Uterus (tissue), 4 donors: ENCODE data around the gene PROCR. TPM values are rescaled to one million over a fixed set of nuclear protein-coding genes. Genes with fewer than 3 reads are reported as not detected.
"Not testable (repeated sequence)": the region's sequence is repeated elsewhere in the genome, so short reads cannot be mapped to it uniquely, and the experiment has no call there.

Experiments used
- DNase-seq, 2 donors: peaks; one replicate each; pipeline ENCODE4 v3.0.0-alpha.2; 2019 to 2020
- H3K27ac ChIP-seq, 2 donors: fragments of 200-600 bp; sonication (generic); 1 replicate in 1 of 2; 2 replicates in 1 of 2; pipeline ENCODE4 v1.5.1; 2016 to 2018
- H3K27me3 ChIP-seq, 2 donors: fragments of 200-600 bp; sonication (generic); one replicate each; pipeline ENCODE4 v1.5.1; 2018 to 2019; ENCODE audit warnings: control low read depth in 1 of 2
- H3K36me3 ChIP-seq, 2 donors: fragments of 200-600 bp; sonication (generic); one replicate each; pipeline ENCODE4 v1.5.1; 2019; ENCODE audit warnings: control low read depth in 1 of 2
- H3K4me1 ChIP-seq, 2 donors: fragments of 200-600 bp; sonication (generic); one replicate each; pipeline ENCODE4 v1.5.1; 2018 to 2019; ENCODE audit warnings: control low read depth in 1 of 2
- H3K4me3 ChIP-seq, 2 donors: fragments of 200-600 bp; sonication (generic); 1 replicate in 1 of 2; 2 replicates in 1 of 2; pipeline ENCODE4 v1.5.1; 2018 to 2019; ENCODE audit warnings: mild to moderate bottlenecking in 1 of 2
- H3K9me3 ChIP-seq, 2 donors: fragments of 200-600 bp; sonication (generic); one replicate each; pipeline ENCODE4 v1.5.1; 2019; ENCODE audit warnings: control low read depth in 1 of 2
- CTCF ChIP-seq, 4 experiments: fragments of 200-600 bp in 2 of 4; fragments of 450-650 bp in 2 of 4; sonication (generic) in 2 of 4; IDR thresholded peaks; one replicate each; pipeline ENCODE4 v1.5.1; 2016 to 2019; ENCODE audit warnings: antibody characterized with exemption in 4 of 4, mild to moderate bottlenecking in 2 of 4, moderate library complexity in 1 of 4
- POLR2A ChIP-seq, 2 donors: fragments of 450-650 bp; IDR thresholded peaks; one replicate each; pipeline ENCODE4 v1.6.1; 2016; ENCODE audit warnings: antibody characterized with exemption in 2 of 2, mild to moderate bottlenecking in 1 of 2, moderate library complexity in 1 of 2
- intact Hi-C: fragments of 100-400 bp; cut with DNase I; formaldehyde crosslinking; loops from one replicate; pipeline ENCODE4 v1.15.1; 2023; ENCODE audit warnings: low total_unique reads
- total RNA-seq, 4 donors: library from RNA; depleted of rRNA in 3 of 4; stranded (reverse); fragments of >200 nt in 3 of 4; gene quantifications; one replicate each; pipeline versions ENCODE4 v1.1.0 to v1.2.4, GENCODE V29; 2014 to 2023
- donor health status: DM: yes; HTN: yes; CAD: no.

PROCR gene
- total RNA-seq, 4 donors from 2014 or later: 40.2 to 96.2 (median 60.7) TPM

DNA sequence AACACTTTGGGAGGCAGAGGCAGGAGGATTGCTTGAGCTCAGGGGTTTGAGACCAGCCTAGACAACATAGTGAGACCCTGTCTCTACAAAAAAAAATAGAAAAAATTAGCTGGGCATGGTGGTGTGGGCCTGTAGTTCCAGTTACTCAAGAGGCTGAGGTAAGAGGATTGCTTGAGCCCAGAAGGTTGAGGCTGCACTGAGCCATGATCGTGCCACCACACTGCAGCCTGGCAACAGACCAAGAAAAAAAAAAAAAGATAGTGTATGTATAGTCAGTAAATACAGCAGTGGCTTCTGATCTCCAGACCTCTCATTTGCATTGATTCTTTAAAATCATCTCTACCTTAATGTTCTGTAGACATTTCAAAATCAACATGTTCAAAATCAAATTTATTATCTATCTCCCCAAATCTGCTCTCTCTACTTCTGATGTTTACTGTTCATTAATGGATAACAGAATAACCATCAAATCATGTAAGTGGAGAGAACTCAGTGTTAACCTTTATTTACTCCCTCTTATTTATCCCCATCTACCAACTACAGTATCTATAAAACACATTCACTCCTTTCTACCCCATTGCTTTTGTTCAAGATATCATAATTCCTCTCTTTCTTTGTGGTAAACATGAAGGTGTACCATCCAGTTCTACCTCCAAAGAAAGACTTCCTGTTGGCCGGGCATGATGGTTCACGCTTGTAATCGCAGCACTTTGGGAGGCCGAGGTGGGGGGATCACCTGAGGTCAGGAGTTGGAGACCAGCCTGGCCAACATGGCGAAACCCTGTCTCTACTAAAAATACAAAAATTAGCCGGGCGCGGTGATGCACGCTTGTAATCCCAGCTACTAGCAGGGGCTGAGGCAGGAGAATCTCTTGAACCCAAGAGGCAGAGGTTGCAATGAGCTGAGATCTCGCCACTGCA lies 7.7 kb downstream of the PROCR start:
- DNase-seq: no peak
- TF ChIP-seq CTCF (IDR thresholded peaks at IDR 0.05) (no peak), POLR2A (IDR thresholded peaks at IDR 0.05) (no peak)
- Histone ChIP-seq H3K4me1 (peaks cover 0 to 1% of the 10 kb centered on the region in 2 donors), H3K9me3 (no peaks in the 10 kb centered on the region), H3K36me3 (no peaks in the 10 kb centered on the region), H3K27me3 (no peaks in the 10 kb centered on the region), H3K4me3 (no peak overlapping the region), H3K27ac (no peak overlapping the region)
- intact Hi-C loops: no loop called here

DNA sequence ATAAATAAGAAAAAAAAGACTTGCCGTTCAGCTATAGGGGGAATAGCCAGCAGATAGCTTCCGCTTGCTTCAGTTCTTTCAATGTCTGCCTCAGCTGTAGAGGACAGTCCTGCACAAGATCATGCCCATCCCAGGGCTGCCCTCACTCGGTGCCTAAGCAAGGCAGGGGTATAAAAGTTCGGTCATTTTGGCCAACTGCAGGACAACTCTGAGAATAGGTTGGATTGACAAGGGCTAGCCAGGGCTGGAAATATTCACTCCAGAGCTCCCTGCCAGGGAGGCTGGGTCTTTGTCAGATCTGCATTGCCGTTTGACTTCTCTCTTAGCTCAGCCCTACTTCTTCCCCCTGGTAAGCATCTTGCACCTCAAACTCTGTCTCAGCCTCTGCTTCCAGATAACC lies 8.4 kb downstream of the PROCR start:
- Histone ChIP-seq H3K4me1 (no peaks in the 10 kb centered on the region), H3K4me3 (no peak overlapping the region), H3K36me3 (no peaks in the 10 kb centered on the region), H3K27ac (no peak overlapping the region), H3K9me3 (no peaks in the 10 kb centered on the region), H3K27me3 (no peaks in the 10 kb centered on the region)
- TF ChIP-seq POLR2A (IDR thresholded peaks at IDR 0.05) (no peak), CTCF (IDR thresholded peaks at IDR 0.05) (no peak)
- no peak for DNase-seq
- intact Hi-C loops: no loop called here

GRCh38 chr20:35181731-35182130 lies 9.9 kb downstream of the PROCR start:
- Histone ChIP-seq H3K27me3 (no peaks in the 10 kb centered on the region), H3K9me3 (no peaks in the 10 kb centered on the region), H3K4me3 (no peak overlapping the region), H3K4me1 (no peaks in the 10 kb centered on the region), H3K36me3 (no peaks in the 10 kb centered on the region), H3K27ac (no peak overlapping the region)
- no peak for DNase-seq
- intact Hi-C loops: no loop called here
- TF ChIP-seq CTCF (IDR thresholded peaks at IDR 0.05) (no peak), POLR2A (IDR thresholded peaks at IDR 0.05) (no peak)

GRCh38 chr20:35186691-35187289 lies 14.9 kb downstream of the PROCR start:
- H3K4me1 ChIP-seq, DNase-seq, H3K9me3 ChIP-seq, H3K36me3 ChIP-seq, H3K27me3 ChIP-seq, H3K27ac ChIP-seq, intact Hi-C loops, H3K4me3 ChIP-seq: not testable (repeated sequence)

DNA sequence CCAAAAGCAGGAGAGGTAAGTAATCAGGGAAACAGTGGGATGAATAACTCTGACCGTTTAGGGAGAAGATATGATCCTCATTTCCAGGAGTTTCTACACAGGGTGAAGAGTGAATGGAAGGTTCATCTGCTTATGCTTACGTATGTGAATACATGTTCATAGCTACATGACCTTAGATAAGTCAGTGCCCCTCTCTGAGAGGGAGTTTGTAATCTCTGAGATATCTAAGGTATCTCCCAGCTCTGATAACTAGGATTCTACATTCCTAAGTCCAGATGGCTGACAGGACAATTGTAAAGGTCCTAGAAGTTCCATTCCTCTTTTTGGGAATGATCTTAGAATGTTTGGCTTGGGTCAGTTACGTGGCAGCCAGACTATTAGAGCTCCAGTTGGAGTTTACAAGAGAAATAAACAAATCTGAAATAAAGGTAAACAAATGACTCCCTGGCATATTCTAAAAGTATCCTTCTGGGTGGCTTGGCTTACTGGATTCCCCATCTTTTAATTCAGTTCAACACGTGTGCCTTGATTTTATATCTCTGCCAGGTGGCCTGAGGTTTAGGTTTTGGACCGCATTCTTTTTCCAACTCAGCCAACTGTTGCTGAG lies 15.8 kb downstream of the PROCR start:
- intact Hi-C loops: no loop called here
- Histone ChIP-seq H3K27me3 (no peaks in the 10 kb centered on the region), H3K36me3 (no peaks in the 10 kb centered on the region), H3K4me3 (no peak overlapping the region), H3K9me3 (no peaks in the 10 kb centered on the region), H3K4me1 (no peaks in the 10 kb centered on the region), H3K27ac (no peak overlapping the region)
- DNase-seq: no peak
- TF ChIP-seq CTCF (IDR thresholded peaks at IDR 0.05): no peak
- no peak for TF ChIP-seq POLR2A (IDR thresholded peaks at IDR 0.05)

- H3K4me1 ChIP-seq, H3K36me3 ChIP-seq, H3K9me3 ChIP-seq, H3K27me3 ChIP-seq, intact Hi-C loops, DNase-seq, H3K27ac ChIP-seq, H3K4me3 ChIP-seq: not testable (repeated sequence)
Measured at GRCh38 chr20:35189223-35189622, 17.4 kb downstream of the PROCR start.
